Measurements from ENCODE around the gene FAXC. TPM values are rescaled to one million over a fixed set of nuclear protein-coding genes. Genes with fewer than 3 reads are reported as not detected.

Gene FAXC
- total and polyA plus RNA-seq, 2 of the 8 experiments (the other 6 are each of a cell fraction or from before 2014, with no cell fraction given) = 23.2 to 29.8 TPM

- TF ChIP-seq, protein P1, sequence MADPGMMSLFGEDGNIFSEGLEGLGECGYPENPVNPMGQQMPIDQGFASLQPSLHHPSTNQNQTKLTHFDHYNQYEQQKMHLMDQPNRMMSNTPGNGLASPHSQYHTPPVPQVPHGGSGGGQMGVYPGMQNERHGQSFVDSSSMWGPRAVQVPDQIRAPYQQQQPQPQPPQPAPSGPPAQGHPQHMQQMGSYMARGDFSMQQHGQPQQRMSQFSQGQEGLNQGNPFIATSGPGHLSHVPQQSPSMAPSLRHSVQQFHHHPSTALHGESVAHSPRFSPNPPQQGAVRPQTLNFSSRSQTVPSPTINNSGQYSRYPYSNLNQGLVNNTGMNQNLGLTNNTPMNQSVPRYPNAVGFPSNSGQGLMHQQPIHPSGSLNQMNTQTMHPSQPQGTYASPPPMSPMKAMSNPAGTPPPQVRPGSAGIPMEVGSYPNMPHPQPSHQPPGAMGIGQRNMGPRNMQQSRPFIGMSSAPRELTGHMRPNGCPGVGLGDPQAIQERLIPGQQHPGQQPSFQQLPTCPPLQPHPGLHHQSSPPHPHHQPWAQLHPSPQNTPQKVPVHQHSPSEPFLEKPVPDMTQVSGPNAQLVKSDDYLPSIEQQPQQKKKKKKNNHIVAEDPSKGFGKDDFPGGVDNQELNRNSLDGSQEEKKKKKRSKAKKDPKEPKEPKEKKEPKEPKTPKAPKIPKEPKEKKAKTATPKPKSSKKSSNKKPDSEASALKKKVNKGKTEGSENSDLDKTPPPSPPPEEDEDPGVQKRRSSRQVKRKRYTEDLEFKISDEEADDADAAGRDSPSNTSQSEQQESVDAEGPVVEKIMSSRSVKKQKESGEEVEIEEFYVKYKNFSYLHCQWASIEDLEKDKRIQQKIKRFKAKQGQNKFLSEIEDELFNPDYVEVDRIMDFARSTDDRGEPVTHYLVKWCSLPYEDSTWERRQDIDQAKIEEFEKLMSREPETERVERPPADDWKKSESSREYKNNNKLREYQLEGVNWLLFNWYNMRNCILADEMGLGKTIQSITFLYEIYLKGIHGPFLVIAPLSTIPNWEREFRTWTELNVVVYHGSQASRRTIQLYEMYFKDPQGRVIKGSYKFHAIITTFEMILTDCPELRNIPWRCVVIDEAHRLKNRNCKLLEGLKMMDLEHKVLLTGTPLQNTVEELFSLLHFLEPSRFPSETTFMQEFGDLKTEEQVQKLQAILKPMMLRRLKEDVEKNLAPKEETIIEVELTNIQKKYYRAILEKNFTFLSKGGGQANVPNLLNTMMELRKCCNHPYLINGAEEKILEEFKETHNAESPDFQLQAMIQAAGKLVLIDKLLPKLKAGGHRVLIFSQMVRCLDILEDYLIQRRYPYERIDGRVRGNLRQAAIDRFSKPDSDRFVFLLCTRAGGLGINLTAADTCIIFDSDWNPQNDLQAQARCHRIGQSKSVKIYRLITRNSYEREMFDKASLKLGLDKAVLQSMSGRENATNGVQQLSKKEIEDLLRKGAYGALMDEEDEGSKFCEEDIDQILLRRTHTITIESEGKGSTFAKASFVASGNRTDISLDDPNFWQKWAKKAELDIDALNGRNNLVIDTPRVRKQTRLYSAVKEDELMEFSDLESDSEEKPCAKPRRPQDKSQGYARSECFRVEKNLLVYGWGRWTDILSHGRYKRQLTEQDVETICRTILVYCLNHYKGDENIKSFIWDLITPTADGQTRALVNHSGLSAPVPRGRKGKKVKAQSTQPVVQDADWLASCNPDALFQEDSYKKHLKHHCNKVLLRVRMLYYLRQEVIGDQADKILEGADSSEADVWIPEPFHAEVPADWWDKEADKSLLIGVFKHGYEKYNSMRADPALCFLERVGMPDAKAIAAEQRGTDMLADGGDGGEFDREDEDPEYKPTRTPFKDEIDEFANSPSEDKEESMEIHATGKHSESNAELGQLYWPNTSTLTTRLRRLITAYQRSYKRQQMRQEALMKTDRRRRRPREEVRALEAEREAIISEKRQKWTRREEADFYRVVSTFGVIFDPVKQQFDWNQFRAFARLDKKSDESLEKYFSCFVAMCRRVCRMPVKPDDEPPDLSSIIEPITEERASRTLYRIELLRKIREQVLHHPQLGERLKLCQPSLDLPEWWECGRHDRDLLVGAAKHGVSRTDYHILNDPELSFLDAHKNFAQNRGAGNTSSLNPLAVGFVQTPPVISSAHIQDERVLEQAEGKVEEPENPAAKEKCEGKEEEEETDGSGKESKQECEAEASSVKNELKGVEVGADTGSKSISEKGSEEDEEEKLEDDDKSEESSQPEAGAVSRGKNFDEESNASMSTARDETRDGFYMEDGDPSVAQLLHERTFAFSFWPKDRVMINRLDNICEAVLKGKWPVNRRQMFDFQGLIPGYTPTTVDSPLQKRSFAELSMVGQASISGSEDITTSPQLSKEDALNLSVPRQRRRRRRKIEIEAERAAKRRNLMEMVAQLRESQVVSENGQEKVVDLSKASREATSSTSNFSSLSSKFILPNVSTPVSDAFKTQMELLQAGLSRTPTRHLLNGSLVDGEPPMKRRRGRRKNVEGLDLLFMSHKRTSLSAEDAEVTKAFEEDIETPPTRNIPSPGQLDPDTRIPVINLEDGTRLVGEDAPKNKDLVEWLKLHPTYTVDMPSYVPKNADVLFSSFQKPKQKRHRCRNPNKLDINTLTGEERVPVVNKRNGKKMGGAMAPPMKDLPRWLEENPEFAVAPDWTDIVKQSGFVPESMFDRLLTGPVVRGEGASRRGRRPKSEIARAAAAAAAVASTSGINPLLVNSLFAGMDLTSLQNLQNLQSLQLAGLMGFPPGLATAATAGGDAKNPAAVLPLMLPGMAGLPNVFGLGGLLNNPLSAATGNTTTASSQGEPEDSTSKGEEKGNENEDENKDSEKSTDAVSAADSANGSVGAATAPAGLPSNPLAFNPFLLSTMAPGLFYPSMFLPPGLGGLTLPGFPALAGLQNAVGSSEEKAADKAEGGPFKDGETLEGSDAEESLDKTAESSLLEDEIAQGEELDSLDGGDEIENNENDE (IDR thresholded peaks at IDR 0.05; ENCODE audit: insufficient replicate concordance, low read length) = no peak
- TF ChIP-seq SIN3A (conservative IDR thresholded peaks at IDR 0.05 in 1 of 2, IDR thresholded peaks at IDR 0.05 in 1 of 2; ENCODE audit: low read depth in 1 of 2, low read length in 2 of 2) = no peak
- no peak for TF ChIP-seq TAF7 (optimal IDR thresholded peaks at IDR 0.05; ENCODE audit: borderline replicate concordance, low read depth, low read length)
- TF ChIP-seq CTCF (IDR thresholded peaks at IDR 0.05; ENCODE audit: control extremely low read depth in 1 of 3, insufficient read depth in 1 of 3, low read depth in 1 of 3, low read length in 3 of 3) = no peak
- TF ChIP-seq FOSL1 (IDR thresholded peaks at IDR 0.05; ENCODE audit: insufficient read depth, low read depth, low read length) = no peak
- TF ChIP-seq, protein P2, sequence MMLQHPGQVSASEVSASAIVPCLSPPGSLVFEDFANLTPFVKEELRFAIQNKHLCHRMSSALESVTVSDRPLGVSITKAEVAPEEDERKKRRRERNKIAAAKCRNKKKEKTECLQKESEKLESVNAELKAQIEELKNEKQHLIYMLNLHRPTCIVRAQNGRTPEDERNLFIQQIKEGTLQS (IDR thresholded peaks at IDR 0.05; ENCODE audit: insufficient read depth, low read depth, low read length) = no peak
- TF ChIP-seq JUN (IDR thresholded peaks at IDR 0.05; ENCODE audit: low read depth, low read length) = no peak
- TF ChIP-seq BCL11A (IDR thresholded peaks at IDR 0.05; ENCODE audit: low read depth in 2 of 2, low read length in 2 of 2) = no peak
Measured at GRCh38 chr6:99338188-99338587, 11.3 kb downstream of the FAXC start (continued).
